Raji (cell line): ENCODE data around the gene RDH5.

Experiments used
- POLR2A ChIP-seq: IDR thresholded peaks from 2 replicates; pipeline ENCODE4 v1.6.1; 2011; ENCODE audit warnings: low read depth, low read length, control low read depth; ENCODE audit not compliant: insufficient read depth

The RDH5 gene

GRCh38 chr12:55688716-55689655 is 31.2 kb upstream of the RDH5 start:
- no peak for TF ChIP-seq POLR2A

- TF ChIP-seq POLR2A: no peak
Measured at GRCh38 chr12:55692631-55693322, 27.4 kb upstream of the RDH5 start.

- no peak for TF ChIP-seq POLR2A
Measured at GRCh38 chr12:55693323-55694187, 26.6 kb upstream of the RDH5 start.

GRCh38 chr12:55694188-55694515 is 26.0 kb upstream of the RDH5 start:
- no peak for TF ChIP-seq POLR2A

- TF ChIP-seq POLR2A: no peak
Measured at GRCh38 chr12:55694651-55695050, 25.5 kb upstream of the RDH5 start.

- no peak for TF ChIP-seq POLR2A
Measured at GRCh38 chr12:55695349-55695748, 24.8 kb upstream of the RDH5 start.

- no peak for TF ChIP-seq POLR2A
Measured at GRCh38 chr12:55696141-55696540, 24.1 kb upstream of the RDH5 start.

- TF ChIP-seq POLR2A: no peak
Measured at GRCh38 chr12:55696796-55697462, 23.3 kb upstream of the RDH5 start.

GRCh38 chr12:55697686-55698085 is 22.5 kb upstream of the RDH5 start:
- TF ChIP-seq POLR2A: no peak

GRCh38 chr12:55698241-55698955 is 21.8 kb upstream of the RDH5 start:
- no peak for TF ChIP-seq POLR2A

GRCh38 chr12:55698965-55699364 is 21.2 kb upstream of the RDH5 start:
- TF ChIP-seq POLR2A: no peak

- TF ChIP-seq POLR2A: no peak
Measured at GRCh38 chr12:55699471-55700055, 20.6 kb upstream of the RDH5 start.

- no peak for TF ChIP-seq POLR2A
Measured at GRCh38 chr12:55700255-55701018, 19.8 kb upstream of the RDH5 start.
